GM21723 (cell line): Measurements from ENCODE around the gene AGAP1.

Experiments
- ATAC-seq: cut with Tn5 transposase; IDR thresholded peaks from one replicate; pipeline ENCODE4 v1.9.1; 2021; ENCODE audit warnings: mild to moderate bottlenecking, moderate library complexity; ENCODE audit not compliant: unreplicated experiment

AGAP1 gene

GRCh38 chr2:235658351-235659174 is 164.7 kb downstream of the AGAP1 start:
- no peak for ATAC-seq

GRCh38 chr2:235659767-235660322 is 166.0 kb downstream of the AGAP1 start:
- ATAC-seq, result no peak

- ATAC-seq, result no peak
These were observed 166.7 kb downstream of the AGAP1 start for GRCh38 chr2:235660484-235661082.

- no peak for ATAC-seq
These were observed 167.5 kb downstream of the AGAP1 start for GRCh38 chr2:235661167-235661937.

- no peak for ATAC-seq
These were observed 168.1 kb downstream of the AGAP1 start for GRCh38 chr2:235661952-235662351.

GRCh38 chr2:235663875-235664274 is 170.0 kb downstream of the AGAP1 start:
- no peak for ATAC-seq

- no peak for ATAC-seq
These were observed 171.9 kb downstream of the AGAP1 start for GRCh38 chr2:235665661-235666212.

- no peak for ATAC-seq
These were observed 172.5 kb downstream of the AGAP1 start for GRCh38 chr2:235666213-235666781.

GRCh38 chr2:235668782-235669181 is 174.9 kb downstream of the AGAP1 start:
- no peak for ATAC-seq

GRCh38 chr2:235669269-235669831 is 175.5 kb downstream of the AGAP1 start:
- no peak for ATAC-seq

GRCh38 chr2:235669983-235670962 is 176.4 kb downstream of the AGAP1 start:
- ATAC-seq, result no peak

GRCh38 chr2:235670974-235671787 is 177.3 kb downstream of the AGAP1 start:
- ATAC-seq, result no peak

GRCh38 chr2:235672720-235673119 is 178.9 kb downstream of the AGAP1 start:
- no peak for ATAC-seq

GRCh38 chr2:235674146-235674545 is 180.3 kb downstream of the AGAP1 start:
- ATAC-seq, result no peak

- ATAC-seq, result no peak
These were observed 181.0 kb downstream of the AGAP1 start for GRCh38 chr2:235674812-235675211.

- ATAC-seq, result no peak
These were observed 182.1 kb downstream of the AGAP1 start for GRCh38 chr2:235675678-235676535.

GRCh38 chr2:235676536-235676799 is 182.6 kb downstream of the AGAP1 start:
- no peak for ATAC-seq
